Glomerular visceral epithelial cell (primary cell): ENCODE results near the gene STOM.

Source experiments
- DNase-seq: peaks from one replicate; pipeline ENCODE4 v3.0.0-alpha.2; 2016; ENCODE audit errors: extremely low spot score

The STOM gene

GRCh38 chr9:121349009-121349408 is 21.0 kb downstream of the STOM start:
- no peak for DNase-seq

- no peak for DNase-seq
These were observed 21.8 kb downstream of the STOM start for GRCh38 chr9:121348221-121348620.

- DNase-seq, result no peak
These were observed 25.0 kb downstream of the STOM start for GRCh38 chr9:121345070-121345469.

GRCh38 chr9:121344184-121344583 is 25.9 kb downstream of the STOM start:
- DNase-seq, result no peak

GRCh38 chr9:121340676-121341392 is 29.2 kb downstream of the STOM start:
- no peak for DNase-seq

- no peak for DNase-seq
These were observed 30.6 kb downstream of the STOM start for GRCh38 chr9:121339437-121339836.

GRCh38 chr9:121336665-121337064 is 33.4 kb downstream of the STOM start:
- no peak for DNase-seq

- DNase-seq, result no peak
These were observed 35.9 kb downstream of the STOM start for GRCh38 chr9:121333950-121334773.

- no peak for DNase-seq
These were observed 37.9 kb downstream of the STOM start for GRCh38 chr9:121331992-121332685.

- no peak for DNase-seq
These were observed 38.5 kb downstream of the STOM start for GRCh38 chr9:121331549-121331948.

GRCh38 chr9:121328876-121329681 is 41.0 kb downstream of the STOM start:
- no peak for DNase-seq

- DNase-seq, result no peak
These were observed 41.6 kb downstream of the STOM start for GRCh38 chr9:121328476-121328875.

GRCh38 chr9:121326901-121327613 is 43.0 kb downstream of the STOM start:
- DNase-seq, result no peak

GRCh38 chr9:121326130-121326838 is 43.8 kb downstream of the STOM start:
- no peak for DNase-seq

- no peak for DNase-seq
These were observed 44.7 kb downstream of the STOM start for GRCh38 chr9:121325387-121325786.

- DNase-seq, result no peak
These were observed 45.3 kb downstream of the STOM start for GRCh38 chr9:121324755-121325154.

GRCh38 chr9:121324316-121324715 is 45.7 kb downstream of the STOM start:
- no peak for DNase-seq

GRCh38 chr9:121323449-121324151 is 46.5 kb downstream of the STOM start:
- DNase-seq, result no peak

GRCh38 chr9:121322737-121323448 is 47.2 kb downstream of the STOM start:
- DNase-seq, result no peak
